Stimulated activated CD4-positive, alpha-beta T cell treated with anti-CD3 and anti-CD28 coated beads, Interleukin-1b, Interleukin-23, amount 100 ng/mL, for 1 hour (primary cell): ENCODE measurements around the gene PPP2R5E.
"Not testable (repeated sequence)": the region's sequence is repeated elsewhere in the genome, so short reads cannot be mapped to it uniquely, and the experiment has no call there.

Experiments
- DNase-seq, 2 donors: peaks; one replicate each; pipeline ENCODE4 v3.0.0-alpha.2; 2020; ENCODE audit warnings: low read depth in 2 of 2

PPP2R5E gene

GRCh38 chr14:63522511-63522910 is 20.7 kb downstream of the PPP2R5E start:
- not testable (repeated sequence) for DNase-seq

- DNase-seq: no peak
Observed at GRCh38 chr14:63517354-63517753, 25.8 kb downstream of the PPP2R5E start.

- no peak for DNase-seq
Observed at GRCh38 chr14:63515240-63515639, 27.9 kb downstream of the PPP2R5E start.

GRCh38 chr14:63513756-63514155 is 29.4 kb downstream of the PPP2R5E start:
- DNase-seq: no peak

- DNase-seq: no peak
Observed at GRCh38 chr14:63512861-63513260, 30.3 kb downstream of the PPP2R5E start.

GRCh38 chr14:63510538-63510937 is 32.6 kb downstream of the PPP2R5E start:
- DNase-seq: no peak

GRCh38 chr14:63508033-63508432 is 35.1 kb downstream of the PPP2R5E start:
- DNase-seq: no peak

- no peak for DNase-seq
Observed at GRCh38 chr14:63504648-63505047, 38.5 kb downstream of the PPP2R5E start.

- no peak for DNase-seq
Observed at GRCh38 chr14:63501429-63501828, 41.7 kb downstream of the PPP2R5E start.

- no peak for DNase-seq
Observed at GRCh38 chr14:63499701-63500250, 43.4 kb downstream of the PPP2R5E start.

GRCh38 chr14:63496837-63497400 is 46.3 kb downstream of the PPP2R5E start:
- no peak for DNase-seq

- DNase-seq: no peak
Observed at GRCh38 chr14:63493246-63493645, 49.9 kb downstream of the PPP2R5E start.

- no peak for DNase-seq
Observed at GRCh38 chr14:63492391-63492790, 50.8 kb downstream of the PPP2R5E start.

GRCh38 chr14:63487724-63488123 is 55.5 kb downstream of the PPP2R5E start:
- DNase-seq: no peak

GRCh38 chr14:63486738-63487137 is 56.4 kb downstream of the PPP2R5E start:
- DNase-seq: no peak

- DNase-seq: no peak
Observed at GRCh38 chr14:63483315-63483714, 59.9 kb downstream of the PPP2R5E start.

GRCh38 chr14:63480599-63480998 is 62.6 kb downstream of the PPP2R5E start:
- DNase-seq: no peak

GRCh38 chr14:63478437-63478852 is 64.7 kb downstream of the PPP2R5E start:
- DNase-seq: no peak

- DNase-seq: no peak
Observed at GRCh38 chr14:63478010-63478409, 65.2 kb downstream of the PPP2R5E start.

- DNase-seq: no peak
Observed at GRCh38 chr14:63477556-63477955, 65.6 kb downstream of the PPP2R5E start.

GRCh38 chr14:63475761-63476160 is 67.4 kb downstream of the PPP2R5E start:
- DNase-seq: no peak

GRCh38 chr14:63474844-63475243 is 68.3 kb downstream of the PPP2R5E start:
- no peak for DNase-seq

- DNase-seq: no peak
Observed at GRCh38 chr14:63474111-63474510, 69.1 kb downstream of the PPP2R5E start.
